ENCODE data around the gene OR5D14. TPM values are rescaled to one million over a fixed set of nuclear protein-coding genes. Genes with fewer than 3 reads are reported as not detected.

OR5D14 gene
- total and polyA plus RNA-seq, 10 of the 15 experiments (the other 5 are each of a cell fraction or from before 2014, with no cell fraction given), result not detected

DNA sequence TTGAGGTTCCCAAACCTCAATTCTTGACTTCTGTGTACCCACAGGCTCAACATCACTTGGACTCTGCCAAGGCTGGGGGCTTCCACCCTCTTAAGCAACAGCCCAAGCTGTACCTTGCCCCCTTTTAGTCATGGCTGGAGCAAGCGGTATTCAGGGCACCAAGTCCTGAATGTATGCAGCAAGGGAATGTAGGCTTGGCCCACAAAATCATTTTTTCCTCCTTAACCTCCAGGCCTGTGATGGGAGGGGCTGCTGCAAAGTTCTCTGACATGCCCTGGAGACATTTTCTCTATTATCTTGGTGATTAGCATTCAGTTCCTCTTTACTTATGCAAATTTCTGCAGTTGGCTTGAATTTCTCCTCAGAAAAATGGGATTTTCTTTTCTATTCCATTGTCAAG is 10.9 kb downstream of the OR5D14 start:
- ChIA-PET RAD21 (ENCODE audit: unreplicated experiment) (no interaction called here), CTCF (no interaction called here), POLR2A (no interaction called here), SMC1A (ENCODE audit: uncharacterized antibody, unreplicated experiment) (no interaction called here)
- no peak for ATAC-seq
- Histone ChIP-seq H3K4me2 (ENCODE audit: control insufficient read depth, insufficient read depth) (no peak overlapping the region), H3K36me3 (ENCODE audit: control insufficient read depth in 2 of 2, insufficient read depth in 2 of 2, low read length in 1 of 2) (no peaks in the 10 kb centered on the region), H3K27me3 (replicated peaks in 1 of 2; ENCODE audit: control insufficient read depth in 2 of 2, insufficient read depth in 2 of 2, low read length in 1 of 2) (no peaks in the 10 kb centered on the region), H2AFZ (ENCODE audit: control insufficient read depth, low read depth, low read length) (no peak overlapping the region), H3K4me1 (ENCODE audit: control insufficient read depth, insufficient read depth, low read length) (no peaks in the 10 kb centered on the region), H3K9ac (ENCODE audit: control insufficient read depth, insufficient read depth, low read length) (no peak overlapping the region), H3K9me3 (replicated peaks; ENCODE audit: control insufficient read depth, insufficient read depth, low read length) (no peaks in the 10 kb centered on the region; the same call in 2 of the 3 replicates), H4K20me1 (ENCODE audit: control insufficient read depth, insufficient read depth) (no peaks in the 10 kb centered on the region), H3K27ac (ENCODE audit: control insufficient read depth, insufficient read depth) (no peak overlapping the region), H3K79me2 (ENCODE audit: control insufficient read depth, insufficient read depth, low read length) (no peaks in the 10 kb centered on the region), H3K4me3 (no peak overlapping the region)
- intact Hi-C loops (cut with micrococcal nuclease; ENCODE audit: unreplicated experiment), result no loop called here
- 0% methylated on average over 1 of the region's 1 CpG for WGBS (ENCODE audit: insufficient coverage, insufficient replicate concordance, low lambda C conversion rate, missing lambda C conversion rate)
- in situ Hi-C loops (cut with MboI), result no loop called here
- FAIRE-seq, result no peak
- BruUV-seq (replicated peaks), result no TSS peak
- no peak for DNase-seq (ENCODE audit: low read depth, low spot score)
- no peak for TF ChIP-seq NKRF (conservative IDR thresholded peaks at IDR 0.05)
- TF ChIP-seq MEF2B (IDR thresholded peaks at IDR 0.05; ENCODE audit: partially characterized antibody, poor library complexity, severe bottlenecking), result no peak
- TF ChIP-seq SMARCA5 (IDR thresholded peaks at IDR 0.05), result no peak
- TF ChIP-seq, protein P1, sequence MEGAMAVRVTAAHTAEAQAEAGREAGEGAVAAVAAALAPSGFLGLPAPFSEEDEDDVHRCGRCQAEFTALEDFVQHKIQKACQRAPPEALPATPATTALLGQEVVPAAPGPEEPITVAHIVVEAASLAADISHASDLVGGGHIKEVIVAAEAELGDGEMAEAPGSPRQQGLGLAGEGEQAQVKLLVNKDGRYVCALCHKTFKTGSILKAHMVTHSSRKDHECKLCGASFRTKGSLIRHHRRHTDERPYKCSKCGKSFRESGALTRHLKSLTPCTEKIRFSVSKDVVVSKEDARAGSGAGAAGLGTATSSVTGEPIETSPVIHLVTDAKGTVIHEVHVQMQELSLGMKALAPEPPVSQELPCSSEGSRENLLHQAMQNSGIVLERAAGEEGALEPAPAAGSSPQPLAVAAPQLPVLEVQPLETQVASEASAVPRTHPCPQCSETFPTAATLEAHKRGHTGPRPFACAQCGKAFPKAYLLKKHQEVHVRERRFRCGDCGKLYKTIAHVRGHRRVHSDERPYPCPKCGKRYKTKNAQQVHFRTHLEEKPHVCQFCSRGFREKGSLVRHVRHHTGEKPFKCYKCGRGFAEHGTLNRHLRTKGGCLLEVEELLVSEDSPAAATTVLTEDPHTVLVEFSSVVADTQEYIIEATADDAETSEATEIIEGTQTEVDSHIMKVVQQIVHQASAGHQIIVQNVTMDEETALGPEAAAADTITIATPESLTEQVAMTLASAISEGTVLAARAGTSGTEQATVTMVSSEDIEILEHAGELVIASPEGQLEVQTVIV (IDR thresholded peaks at IDR 0.05; ENCODE audit: borderline replicate concordance, partially characterized antibody), result no peak
- no peak for TF ChIP-seq TCF3 (IDR thresholded peaks at IDR 0.05; ENCODE audit: borderline replicate concordance, insufficient read depth, low read depth, low read length)
- no peak for TF ChIP-seq KDM1A (IDR thresholded peaks at IDR 0.05; ENCODE audit: borderline replicate concordance)
- TF ChIP-seq, protein P2, sequence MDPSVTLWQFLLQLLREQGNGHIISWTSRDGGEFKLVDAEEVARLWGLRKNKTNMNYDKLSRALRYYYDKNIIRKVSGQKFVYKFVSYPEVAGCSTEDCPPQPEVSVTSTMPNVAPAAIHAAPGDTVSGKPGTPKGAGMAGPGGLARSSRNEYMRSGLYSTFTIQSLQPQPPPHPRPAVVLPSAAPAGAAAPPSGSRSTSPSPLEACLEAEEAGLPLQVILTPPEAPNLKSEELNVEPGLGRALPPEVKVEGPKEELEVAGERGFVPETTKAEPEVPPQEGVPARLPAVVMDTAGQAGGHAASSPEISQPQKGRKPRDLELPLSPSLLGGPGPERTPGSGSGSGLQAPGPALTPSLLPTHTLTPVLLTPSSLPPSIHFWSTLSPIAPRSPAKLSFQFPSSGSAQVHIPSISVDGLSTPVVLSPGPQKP (IDR thresholded peaks at IDR 0.05; ENCODE audit: low read depth, low read length), result no peak
- no peak for TF ChIP-seq POLR2A (IDR thresholded peaks at IDR 0.05; ENCODE audit: low read depth, low read length)
- TF ChIP-seq RCOR1 (conservative IDR thresholded peaks at IDR 0.05; ENCODE audit: low read depth, low read length), result no peak
- TF ChIP-seq, protein P3, sequence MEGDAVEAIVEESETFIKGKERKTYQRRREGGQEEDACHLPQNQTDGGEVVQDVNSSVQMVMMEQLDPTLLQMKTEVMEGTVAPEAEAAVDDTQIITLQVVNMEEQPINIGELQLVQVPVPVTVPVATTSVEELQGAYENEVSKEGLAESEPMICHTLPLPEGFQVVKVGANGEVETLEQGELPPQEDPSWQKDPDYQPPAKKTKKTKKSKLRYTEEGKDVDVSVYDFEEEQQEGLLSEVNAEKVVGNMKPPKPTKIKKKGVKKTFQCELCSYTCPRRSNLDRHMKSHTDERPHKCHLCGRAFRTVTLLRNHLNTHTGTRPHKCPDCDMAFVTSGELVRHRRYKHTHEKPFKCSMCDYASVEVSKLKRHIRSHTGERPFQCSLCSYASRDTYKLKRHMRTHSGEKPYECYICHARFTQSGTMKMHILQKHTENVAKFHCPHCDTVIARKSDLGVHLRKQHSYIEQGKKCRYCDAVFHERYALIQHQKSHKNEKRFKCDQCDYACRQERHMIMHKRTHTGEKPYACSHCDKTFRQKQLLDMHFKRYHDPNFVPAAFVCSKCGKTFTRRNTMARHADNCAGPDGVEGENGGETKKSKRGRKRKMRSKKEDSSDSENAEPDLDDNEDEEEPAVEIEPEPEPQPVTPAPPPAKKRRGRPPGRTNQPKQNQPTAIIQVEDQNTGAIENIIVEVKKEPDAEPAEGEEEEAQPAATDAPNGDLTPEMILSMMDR (IDR thresholded peaks at IDR 0.05 in 2 of 3, conservative IDR thresholded peaks at IDR 0.05 in 1 of 3; ENCODE audit: control insufficient read depth in 2 of 3, extremely low read depth in 1 of 3, insufficient read depth in 1 of 3, low read depth in 3 of 3, low read length in 3 of 3), result no peak
- TF ChIP-seq, protein P4, sequence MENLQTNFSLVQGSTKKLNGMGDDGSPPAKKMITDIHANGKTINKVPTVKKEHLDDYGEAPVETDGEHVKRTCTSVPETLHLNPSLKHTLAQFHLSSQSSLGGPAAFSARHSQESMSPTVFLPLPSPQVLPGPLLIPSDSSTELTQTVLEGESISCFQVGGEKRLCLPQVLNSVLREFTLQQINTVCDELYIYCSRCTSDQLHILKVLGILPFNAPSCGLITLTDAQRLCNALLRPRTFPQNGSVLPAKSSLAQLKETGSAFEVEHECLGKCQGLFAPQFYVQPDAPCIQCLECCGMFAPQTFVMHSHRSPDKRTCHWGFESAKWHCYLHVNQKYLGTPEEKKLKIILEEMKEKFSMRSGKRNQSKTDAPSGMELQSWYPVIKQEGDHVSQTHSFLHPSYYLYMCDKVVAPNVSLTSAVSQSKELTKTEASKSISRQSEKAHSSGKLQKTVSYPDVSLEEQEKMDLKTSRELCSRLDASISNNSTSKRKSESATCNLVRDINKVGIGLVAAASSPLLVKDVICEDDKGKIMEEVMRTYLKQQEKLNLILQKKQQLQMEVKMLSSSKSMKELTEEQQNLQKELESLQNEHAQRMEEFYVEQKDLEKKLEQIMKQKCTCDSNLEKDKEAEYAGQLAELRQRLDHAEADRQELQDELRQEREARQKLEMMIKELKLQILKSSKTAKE (IDR thresholded peaks at IDR 0.05; ENCODE audit: low read depth, poor library complexity, severe bottlenecking), result no peak
- no peak for TF ChIP-seq POLR2AphosphoS2 (IDR thresholded peaks at IDR 0.05; ENCODE audit: low read depth, low read length)
- no peak for TF ChIP-seq SRF (IDR thresholded peaks at IDR 0.05; ENCODE audit: low read depth in 2 of 2, low read length in 2 of 2)
- no peak for TF ChIP-seq EZH2 (IDR thresholded peaks at IDR 0.05; ENCODE audit: borderline replicate concordance, control insufficient read depth, low read depth, low read length)
- TF ChIP-seq SIX5 (IDR thresholded peaks at IDR 0.05; ENCODE audit: low read depth, low read length, severe bottlenecking), result no peak
